ENCODE results near the gene UBE4B.

DNA sequence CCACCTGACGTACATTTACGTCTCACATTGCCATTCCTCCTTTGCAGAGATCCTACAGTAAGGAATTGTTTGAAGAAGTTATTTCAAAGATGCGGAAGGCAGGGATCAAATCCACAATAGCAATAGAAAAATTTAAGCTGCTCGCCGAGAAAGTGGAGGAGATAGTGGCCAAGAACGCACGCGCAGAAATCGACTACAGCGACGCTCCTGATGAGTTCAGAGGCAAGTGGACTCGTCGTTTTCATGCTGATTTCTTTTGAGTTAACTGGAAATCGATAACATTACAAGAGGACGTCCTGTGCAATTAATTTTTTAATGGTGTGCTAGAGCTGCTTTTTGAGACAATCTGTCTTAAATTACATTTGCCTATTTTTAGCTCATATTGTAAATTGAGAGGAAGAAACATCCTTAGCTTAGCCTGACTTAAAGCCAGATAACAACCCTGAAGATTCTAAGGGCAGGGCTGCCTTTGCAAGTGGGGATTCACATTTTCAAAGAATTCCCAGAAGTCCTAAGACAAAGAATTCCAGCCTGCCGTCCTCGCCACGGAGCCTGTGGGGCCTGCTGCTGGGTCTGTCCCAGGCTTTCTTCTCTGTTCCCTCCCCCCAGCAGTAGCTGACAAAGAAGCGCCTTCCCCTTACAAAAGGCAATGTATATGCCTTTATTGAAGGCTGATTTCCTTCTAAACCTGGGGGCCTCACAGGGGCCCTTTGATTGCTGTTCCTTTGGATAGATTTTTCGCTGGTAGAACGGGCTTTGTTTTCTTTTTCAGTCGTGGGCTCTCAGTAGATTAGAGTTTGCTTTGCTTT, 146.0 kb downstream of the UBE4B start:
- TF ChIP-seq, protein P1, sequence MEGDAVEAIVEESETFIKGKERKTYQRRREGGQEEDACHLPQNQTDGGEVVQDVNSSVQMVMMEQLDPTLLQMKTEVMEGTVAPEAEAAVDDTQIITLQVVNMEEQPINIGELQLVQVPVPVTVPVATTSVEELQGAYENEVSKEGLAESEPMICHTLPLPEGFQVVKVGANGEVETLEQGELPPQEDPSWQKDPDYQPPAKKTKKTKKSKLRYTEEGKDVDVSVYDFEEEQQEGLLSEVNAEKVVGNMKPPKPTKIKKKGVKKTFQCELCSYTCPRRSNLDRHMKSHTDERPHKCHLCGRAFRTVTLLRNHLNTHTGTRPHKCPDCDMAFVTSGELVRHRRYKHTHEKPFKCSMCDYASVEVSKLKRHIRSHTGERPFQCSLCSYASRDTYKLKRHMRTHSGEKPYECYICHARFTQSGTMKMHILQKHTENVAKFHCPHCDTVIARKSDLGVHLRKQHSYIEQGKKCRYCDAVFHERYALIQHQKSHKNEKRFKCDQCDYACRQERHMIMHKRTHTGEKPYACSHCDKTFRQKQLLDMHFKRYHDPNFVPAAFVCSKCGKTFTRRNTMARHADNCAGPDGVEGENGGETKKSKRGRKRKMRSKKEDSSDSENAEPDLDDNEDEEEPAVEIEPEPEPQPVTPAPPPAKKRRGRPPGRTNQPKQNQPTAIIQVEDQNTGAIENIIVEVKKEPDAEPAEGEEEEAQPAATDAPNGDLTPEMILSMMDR (IDR thresholded peaks at IDR 0.05), result no peak
- no peak for TF ChIP-seq POLR2A (IDR thresholded peaks at IDR 0.05)

All from esophagus squamous epithelium (tissue), 4 donors.